Measurements from ENCODE around the gene IFI27. TPM values are rescaled to one million over a fixed set of nuclear protein-coding genes. Genes with fewer than 3 reads are reported as not detected.

Gene IFI27
- total RNA-seq, 1 donor from 2014 or later: 1,022 TPM

GRCh38 chr14:94117856-94118255 is 7.3 kb downstream of the IFI27 start:
- no peaks in the 10 kb centered on the region for H3K9me3 ChIP-seq (ENCODE audit: insufficient read depth, low read depth, low read length)
- Mint-ChIP-seq H3K4me1 (ENCODE audit: low read depth, unreplicated experiment) (peaks cover 19% of the 10 kb centered on the region), H3K36me3 (ENCODE audit: low read depth, unreplicated experiment) (peaks cover 9% of the 10 kb centered on the region), H3K27me3 (ENCODE audit: low read depth, unreplicated experiment) (peaks cover 16% of the 10 kb centered on the region), H3K9me3 (ENCODE audit: unreplicated experiment) (peaks cover 23% of the 10 kb centered on the region), H3K4me3 (ENCODE audit: unreplicated experiment) (no peak overlapping the region), H3K27ac (ENCODE audit: unreplicated experiment) (no peak overlapping the region)
- H3K27me3 ChIP-seq (ENCODE audit: insufficient read depth, low read length): peaks cover 4% of the 10 kb centered on the region
- no peak for FAIRE-seq
- H2AFZ ChIP-seq (ENCODE audit: low read depth, low read length): no peak overlapping the region
- H4K20me1 ChIP-seq (ENCODE audit: insufficient read depth, low read length): no peaks in the 10 kb centered on the region
- no peak for TF ChIP-seq EZH2 (IDR thresholded peaks at IDR 0.05; ENCODE audit: insufficient read depth, low read length)
- no peak for TF ChIP-seq CTCF (IDR thresholded peaks at IDR 0.05; ENCODE audit: insufficient read depth, low read depth, low read length)
- no peak overlapping the region for H3K4me2 ChIP-seq (ENCODE audit: low read length)
- H3K79me2 ChIP-seq (ENCODE audit: insufficient read depth, low read length): no peaks in the 10 kb centered on the region
- H3K4me3 ChIP-seq (ENCODE audit: insufficient read depth, low read depth, low read length): no peak overlapping the region
- no peaks in the 10 kb centered on the region for H3K36me3 ChIP-seq (ENCODE audit: insufficient read depth, low read length)
- H3K9ac ChIP-seq (ENCODE audit: low read length): no peak overlapping the region
- no peak for DNase-seq (ENCODE audit: low read depth)
- peaks cover 22% of the 10 kb centered on the region for H3K4me1 ChIP-seq (ENCODE audit: insufficient read depth, low read length)
- H3K27ac ChIP-seq (ENCODE audit: low read depth, low read length): no peak overlapping the region

GRCh38 chr14:94119071-94119470 is 8.5 kb downstream of the IFI27 start:
- H3K27ac ChIP-seq (ENCODE audit: low read depth, low read length): no peak overlapping the region
- no peak overlapping the region for H3K9ac ChIP-seq (ENCODE audit: low read length)
- H3K79me2 ChIP-seq (ENCODE audit: insufficient read depth, low read length): no peaks in the 10 kb centered on the region
- no peaks in the 10 kb centered on the region for H3K36me3 ChIP-seq (ENCODE audit: insufficient read depth, low read length)
- H3K9me3 ChIP-seq (ENCODE audit: insufficient read depth, low read depth, low read length): no peaks in the 10 kb centered on the region
- FAIRE-seq (no peak), DNase-seq (ENCODE audit: low read depth) (no peak)
- Mint-ChIP-seq H3K4me3 (ENCODE audit: unreplicated experiment) (no peak overlapping the region), H3K27me3 (ENCODE audit: low read depth, unreplicated experiment) (peaks cover 16% of the 10 kb centered on the region), H3K9me3 (ENCODE audit: unreplicated experiment) (peaks cover 24% of the 10 kb centered on the region), H3K27ac (ENCODE audit: unreplicated experiment) (no peak overlapping the region), H3K4me1 (ENCODE audit: low read depth, unreplicated experiment) (peaks cover 12% of the 10 kb centered on the region), H3K36me3 (ENCODE audit: low read depth, unreplicated experiment) (peaks cover 8% of the 10 kb centered on the region)
- H2AFZ ChIP-seq (ENCODE audit: low read depth, low read length): no peak overlapping the region
- H3K4me3 ChIP-seq (ENCODE audit: insufficient read depth, low read depth, low read length): no peak overlapping the region
- H4K20me1 ChIP-seq (ENCODE audit: insufficient read depth, low read length): no peaks in the 10 kb centered on the region
- H3K4me2 ChIP-seq (ENCODE audit: low read length): no peak overlapping the region
- no peak for TF ChIP-seq CTCF (IDR thresholded peaks at IDR 0.05; ENCODE audit: insufficient read depth, low read depth, low read length)
- no peak for TF ChIP-seq EZH2 (IDR thresholded peaks at IDR 0.05; ENCODE audit: insufficient read depth, low read length)
- peaks cover 4% of the 10 kb centered on the region for H3K27me3 ChIP-seq (ENCODE audit: insufficient read depth, low read length)
- peaks cover 15% of the 10 kb centered on the region for H3K4me1 ChIP-seq (ENCODE audit: insufficient read depth, low read length)

- H3K9me3 ChIP-seq (ENCODE audit: insufficient read depth, low read depth, low read length): no peaks in the 10 kb centered on the region
- peak overlapping the region; percentile 16 for H3K9ac ChIP-seq (ENCODE audit: low read length)
- TF ChIP-seq CTCF (IDR thresholded peaks at IDR 0.05; ENCODE audit: insufficient read depth, low read depth, low read length): no peak
- no peak for TF ChIP-seq EZH2 (IDR thresholded peaks at IDR 0.05; ENCODE audit: insufficient read depth, low read length)
- DNase-seq (ENCODE audit: low read depth): peak; percentile 79
- H3K36me3 Mint-ChIP-seq (ENCODE audit: low read depth, unreplicated experiment): peaks cover 4% of the 10 kb centered on the region
- no peak overlapping the region for H3K27ac Mint-ChIP-seq (ENCODE audit: unreplicated experiment)
- H3K4me1 ChIP-seq (ENCODE audit: insufficient read depth, low read length): peaks cover 15% of the 10 kb centered on the region
- no peaks in the 10 kb centered on the region for H3K27me3 ChIP-seq (ENCODE audit: insufficient read depth, low read length)
- H3K4me1 Mint-ChIP-seq (ENCODE audit: low read depth, unreplicated experiment): peaks cover 1% of the 10 kb centered on the region
- peak overlapping the region; percentile 48 for H3K27ac ChIP-seq (ENCODE audit: low read depth, low read length)
- H2AFZ ChIP-seq (ENCODE audit: low read depth, low read length): no peak overlapping the region
- no peaks in the 10 kb centered on the region for H3K79me2 ChIP-seq (ENCODE audit: insufficient read depth, low read length)
- peaks cover 27% of the 10 kb centered on the region for H3K9me3 Mint-ChIP-seq (ENCODE audit: unreplicated experiment)
- no peak for FAIRE-seq
- no peaks in the 10 kb centered on the region for H3K36me3 ChIP-seq (ENCODE audit: insufficient read depth, low read length)
- H3K4me3 Mint-ChIP-seq (ENCODE audit: unreplicated experiment): no peak overlapping the region
- H3K4me3 ChIP-seq (ENCODE audit: insufficient read depth, low read depth, low read length): no peak overlapping the region
- no peaks in the 10 kb centered on the region for H4K20me1 ChIP-seq (ENCODE audit: insufficient read depth, low read length)
- H3K4me2 ChIP-seq (ENCODE audit: low read length): peak overlapping the region; percentile 51
- H3K27me3 Mint-ChIP-seq (ENCODE audit: low read depth, unreplicated experiment): peaks cover 12% of the 10 kb centered on the region
These were observed 10.3 kb downstream of the IFI27 start for GRCh38 chr14:94120667-94121340.

All from astrocyte (in vitro differentiated cells and primary cell).